Measurements from ENCODE around the gene TP53.

GRCh38 chr17:7647018-7647417 lies 40.3 kb downstream of the TP53 start:
- TF ChIP-seq CTCF (conservative IDR thresholded peaks at IDR 0.05; ENCODE audit: low read length) (no peak), EZH2phosphoT487 (IDR thresholded peaks at IDR 0.05; ENCODE audit: borderline replicate concordance) (no peak)
